Measurements from ENCODE around the gene RRM2.

The RRM2 gene

GRCh38 chr2:10136101-10136934 lies 13.8 kb downstream of the RRM2 start:
- Histone ChIP-seq H3K27me3 (replicated peaks in 2 of 5; ENCODE audit: control insufficient read depth in 4 of 5, insufficient read depth in 5 of 5, low read length in 4 of 5) (no peaks in the 10 kb centered on the region), H3K36me3 (ENCODE audit: control insufficient read depth in 4 of 4, insufficient read depth in 4 of 4, low read length in 3 of 4) (peaks cover 1 to 21% (median 11%) of the 10 kb centered on the region in 4 experiments), H3K4me1 (ENCODE audit: control extremely low read depth in 1 of 4, control insufficient read depth in 4 of 4, insufficient read depth in 4 of 4, low read length in 3 of 4) (no peaks in the 10 kb centered on the region), H3K27ac (ENCODE audit: insufficient read depth in 1 of 2, low read depth in 1 of 2, low read length in 2 of 2, poor library complexity in 1 of 2, severe bottlenecking in 2 of 2) (no peak overlapping the region), H3K4me3 (ENCODE audit: control insufficient read depth in 1 of 7, extremely low read depth in 1 of 7, insufficient read depth in 4 of 7, low read depth in 2 of 7, low read length in 6 of 7) (no peak overlapping the region), H3K9me3 (ENCODE audit: control extremely low read depth in 1 of 5, control insufficient read depth in 4 of 5, insufficient read depth in 2 of 5, low read depth in 1 of 5, low read length in 4 of 5) (no peaks in the 10 kb centered on the region)
- ChIA-PET POLR2A (no interaction called here), CTCF (interaction anchor here (1.9 kb wide), 1 partner anchor 11 kb away, joined by 8 read pairs; no protein-coding TSS in a partner anchor)
- DNase-seq = no peak
- WGBS (ENCODE audit: insufficient coverage) = 98% methylated on average over 6 of the region's 7 CpGs

DNA sequence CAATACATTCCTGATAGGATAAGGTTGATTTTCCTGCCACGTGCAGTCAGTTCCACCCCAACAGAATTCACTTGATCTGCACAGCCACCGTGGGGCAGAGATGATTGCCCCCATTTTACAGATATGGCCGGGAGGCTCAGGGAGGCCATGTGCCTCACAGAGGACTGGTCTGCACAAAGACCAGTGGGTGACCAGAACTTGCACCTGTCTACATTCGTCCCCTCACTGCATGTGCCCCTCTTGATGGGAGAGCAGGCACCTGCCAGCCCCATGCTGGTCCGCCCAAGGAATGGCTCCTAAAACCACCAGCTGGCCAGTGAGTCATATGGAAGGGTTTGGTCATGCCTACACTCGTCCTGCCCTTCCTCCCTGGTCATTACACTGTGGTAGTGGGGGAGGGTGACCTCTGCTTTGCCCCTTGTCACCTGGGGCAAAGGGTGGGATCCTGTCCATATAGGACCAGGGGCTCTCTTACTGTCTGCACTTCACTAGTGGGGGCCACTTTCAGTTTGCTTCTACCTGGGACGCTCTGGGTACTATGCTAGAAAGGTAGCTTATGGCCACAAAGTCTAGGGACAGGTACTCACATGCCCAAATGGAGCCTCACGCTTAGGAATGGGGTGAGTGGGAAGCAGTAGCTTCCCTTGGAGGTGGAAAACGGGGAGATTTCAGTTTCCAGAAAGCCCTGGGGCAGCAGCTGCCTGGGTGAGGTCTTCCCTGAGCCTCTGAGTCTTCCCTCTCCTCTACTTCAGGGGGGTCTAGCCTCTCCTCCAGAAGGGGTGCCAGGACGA lies 14.7 kb downstream of the RRM2 start:
- WGBS (ENCODE audit: insufficient coverage) = 98% methylated on average over 7 of the region's 10 CpGs
- Histone ChIP-seq H3K4me1 (ENCODE audit: control extremely low read depth in 1 of 4, control insufficient read depth in 4 of 4, insufficient read depth in 4 of 4, low read length in 3 of 4) (peaks cover 0 to 5% (median 0%) of the 10 kb centered on the region in 4 experiments), H3K27me3 (replicated peaks in 2 of 5; ENCODE audit: control insufficient read depth in 4 of 5, insufficient read depth in 5 of 5, low read length in 4 of 5) (no peaks in the 10 kb centered on the region), H3K9me3 (ENCODE audit: control extremely low read depth in 1 of 5, control insufficient read depth in 4 of 5, insufficient read depth in 2 of 5, low read depth in 1 of 5, low read length in 4 of 5) (no peaks in the 10 kb centered on the region), H3K27ac (ENCODE audit: insufficient read depth in 1 of 2, low read depth in 1 of 2, low read length in 2 of 2, poor library complexity in 1 of 2, severe bottlenecking in 2 of 2) (no peak overlapping the region), H3K4me3 (ENCODE audit: control insufficient read depth in 1 of 7, extremely low read depth in 1 of 7, insufficient read depth in 4 of 7, low read depth in 2 of 7, low read length in 6 of 7) (no peak overlapping the region), H3K36me3 (ENCODE audit: control insufficient read depth in 4 of 4, insufficient read depth in 4 of 4, low read length in 3 of 4) (peaks cover 2 to 12% (median 7%) of the 10 kb centered on the region in 4 experiments)
- no peak for DNase-seq
- ChIA-PET POLR2A (no interaction called here), CTCF (interaction anchor here (0.6 kb wide), 2 partner anchors 11 to 12 kb away, joined by 3 to 4 read pairs; no protein-coding TSS in a partner anchor)

GRCh38 chr2:10139536-10139935 lies 17.0 kb downstream of the RRM2 start:
- no peak overlapping the region for H3K4me3 ChIP-seq (ENCODE audit: control insufficient read depth in 1 of 7, extremely low read depth in 1 of 7, insufficient read depth in 4 of 7, low read depth in 2 of 7, low read length in 6 of 7)
- no peaks in the 10 kb centered on the region for H3K9me3 ChIP-seq (ENCODE audit: control extremely low read depth in 1 of 5, control insufficient read depth in 4 of 5, insufficient read depth in 2 of 5, low read depth in 1 of 5, low read length in 4 of 5)
- WGBS (ENCODE audit: insufficient coverage) = 100% methylated on average over 6 of the region's 6 CpGs
- no peak overlapping the region for H3K27ac ChIP-seq (ENCODE audit: insufficient read depth in 1 of 2, low read depth in 1 of 2, low read length in 2 of 2, poor library complexity in 1 of 2, severe bottlenecking in 2 of 2)
- POLR2A ChIA-PET = no interaction called here
- peaks cover 0 to 5% (median 0%) of the 10 kb centered on the region in 4 experiments for H3K4me1 ChIP-seq (ENCODE audit: control extremely low read depth in 1 of 4, control insufficient read depth in 4 of 4, insufficient read depth in 4 of 4, low read length in 3 of 4)
- DNase-seq = no peak
- CTCF ChIA-PET = interaction anchor here (0.5 to 4.7 kb wide), 7 partner anchors 9 to 291 kb away, joined by 3 to 28 read pairs (median 3); no protein-coding TSS in a partner anchor
- H3K36me3 ChIP-seq (ENCODE audit: control insufficient read depth in 4 of 4, insufficient read depth in 4 of 4, low read length in 3 of 4) = peaks cover 2 to 15% (median 7%) of the 10 kb centered on the region in 4 experiments
- H3K27me3 ChIP-seq (replicated peaks in 2 of 5; ENCODE audit: control insufficient read depth in 4 of 5, insufficient read depth in 5 of 5, low read length in 4 of 5) = no peaks in the 10 kb centered on the region

DNA sequence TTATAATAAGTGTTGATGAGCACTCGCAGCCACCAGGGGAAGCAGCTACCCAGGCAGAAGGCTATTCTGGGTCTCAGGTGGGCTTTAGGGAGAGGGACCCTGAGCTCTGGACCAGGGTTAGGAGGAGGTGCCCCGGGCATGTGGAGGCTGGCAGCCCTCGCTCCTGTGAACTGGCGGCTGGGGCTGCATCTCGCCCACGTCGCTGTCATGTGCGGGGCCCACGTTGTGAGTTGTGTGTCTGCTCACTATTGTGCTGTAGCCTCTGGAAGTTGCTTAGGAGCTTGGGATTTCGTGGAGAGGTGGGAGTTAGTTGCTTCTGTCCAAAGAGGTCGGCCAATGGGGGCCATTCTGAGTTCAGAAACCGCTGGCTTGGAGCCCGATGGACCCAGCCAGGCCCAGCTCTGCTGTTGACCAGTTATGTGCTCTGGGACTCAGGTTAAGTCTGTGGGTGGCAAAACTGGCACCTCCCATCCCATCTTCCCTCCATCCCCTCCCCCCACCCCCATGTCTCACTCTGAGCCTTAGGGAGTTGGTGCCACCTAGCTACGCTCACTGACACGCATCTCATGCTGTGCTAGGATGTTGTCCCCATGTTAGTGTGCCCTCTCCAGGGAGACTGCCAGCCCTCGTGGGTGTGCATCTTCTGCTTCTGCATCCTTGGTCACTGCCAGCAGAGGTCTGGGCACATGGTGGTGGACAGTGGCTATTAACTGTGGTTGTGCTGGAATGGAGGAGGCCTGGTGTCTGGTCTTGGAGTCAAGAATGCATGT lies 18.5 kb downstream of the RRM2 start:
- no peak overlapping the region for H3K4me3 ChIP-seq (ENCODE audit: control insufficient read depth in 1 of 7, extremely low read depth in 1 of 7, insufficient read depth in 4 of 7, low read depth in 2 of 7, low read length in 6 of 7)
- peaks cover 0 to 5% (median 0%) of the 10 kb centered on the region in 4 experiments for H3K4me1 ChIP-seq (ENCODE audit: control extremely low read depth in 1 of 4, control insufficient read depth in 4 of 4, insufficient read depth in 4 of 4, low read length in 3 of 4)
- CTCF ChIA-PET = interaction anchor here (0.9 to 4.7 kb wide), 7 partner anchors 12 to 298 kb away, joined by 3 to 28 read pairs (median 5); no protein-coding TSS in a partner anchor
- H3K27me3 ChIP-seq (replicated peaks in 2 of 5; ENCODE audit: control insufficient read depth in 4 of 5, insufficient read depth in 5 of 5, low read length in 4 of 5) = no peaks in the 10 kb centered on the region
- 96% methylated on average over 10 of the region's 16 CpGs for whole genome bisulfite sequencing (ENCODE audit: insufficient coverage)
- H3K9me3 ChIP-seq (ENCODE audit: control extremely low read depth in 1 of 5, control insufficient read depth in 4 of 5, insufficient read depth in 2 of 5, low read depth in 1 of 5, low read length in 4 of 5) = no peaks in the 10 kb centered on the region
- DNase-seq = no peak
- POLR2A ChIA-PET = no interaction called here
- peaks cover 5 to 26% (median 10%) of the 10 kb centered on the region in 4 experiments for H3K36me3 ChIP-seq (ENCODE audit: control insufficient read depth in 4 of 4, insufficient read depth in 4 of 4, low read length in 3 of 4)
- H3K27ac ChIP-seq (ENCODE audit: insufficient read depth in 1 of 2, low read depth in 1 of 2, low read length in 2 of 2, poor library complexity in 1 of 2, severe bottlenecking in 2 of 2) = no peak overlapping the region

GRCh38 chr2:10141736-10142639 lies 19.4 kb downstream of the RRM2 start:
- POLR2A ChIA-PET = no interaction called here
- WGBS (ENCODE audit: insufficient coverage) = 82% methylated on average over 29 of the region's 32 CpGs
- peak in 1 of 3 donors; percentile 29 for DNase-seq
- CTCF ChIA-PET = interaction anchor here (1.0 to 4.7 kb wide), 8 partner anchors 10 to 297 kb away, joined by 3 to 28 read pairs (median 6); no protein-coding TSS in a partner anchor
- H3K36me3 ChIP-seq (ENCODE audit: control insufficient read depth in 4 of 4, insufficient read depth in 4 of 4, low read length in 3 of 4) = peaks cover 5 to 34% (median 12%) of the 10 kb centered on the region in 4 experiments
- no peak overlapping the region for H3K4me3 ChIP-seq (ENCODE audit: control insufficient read depth in 1 of 7, extremely low read depth in 1 of 7, insufficient read depth in 4 of 7, low read depth in 2 of 7, low read length in 6 of 7)
- no peaks in the 10 kb centered on the region for H3K9me3 ChIP-seq (ENCODE audit: control extremely low read depth in 1 of 5, control insufficient read depth in 4 of 5, insufficient read depth in 2 of 5, low read depth in 1 of 5, low read length in 4 of 5)
- H3K4me1 ChIP-seq (ENCODE audit: control extremely low read depth in 1 of 4, control insufficient read depth in 4 of 4, insufficient read depth in 4 of 4, low read length in 3 of 4) = peaks cover 0 to 5% (median 0%) of the 10 kb centered on the region in 4 experiments
- no peaks in the 10 kb centered on the region for H3K27me3 ChIP-seq (replicated peaks in 2 of 5; ENCODE audit: control insufficient read depth in 4 of 5, insufficient read depth in 5 of 5, low read length in 4 of 5)
- no peak overlapping the region for H3K27ac ChIP-seq (ENCODE audit: insufficient read depth in 1 of 2, low read depth in 1 of 2, low read length in 2 of 2, poor library complexity in 1 of 2, severe bottlenecking in 2 of 2)

DNA sequence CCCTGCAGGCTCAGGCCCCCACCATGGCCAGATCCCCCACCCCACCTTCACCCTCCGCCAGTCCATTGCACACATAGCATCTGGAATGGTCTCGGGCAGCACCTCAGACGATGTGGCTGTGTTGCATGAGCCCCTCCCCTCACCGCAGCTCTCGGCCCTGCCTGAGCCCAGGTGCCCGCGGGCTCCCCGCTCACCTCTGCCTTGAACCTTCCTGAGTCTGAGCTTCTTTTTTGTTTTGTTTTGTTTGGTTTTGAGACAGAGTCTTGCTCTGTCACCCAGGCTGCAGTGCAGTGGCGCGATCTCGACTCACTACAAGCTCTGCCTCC lies 20.1 kb downstream of the RRM2 start:
- 100% methylated on average over 11 of the region's 11 CpGs for WGBS (ENCODE audit: insufficient coverage)
- POLR2A ChIA-PET = no interaction called here

More for the DNA sequence above, 20.1 kb downstream of the RRM2 start:
- DNase-seq = no peak
- Histone ChIP-seq H3K27ac (ENCODE audit: insufficient read depth in 1 of 2, low read depth in 1 of 2, low read length in 2 of 2, poor library complexity in 1 of 2, severe bottlenecking in 2 of 2) (no peak overlapping the region), H3K4me1 (ENCODE audit: control extremely low read depth in 1 of 4, control insufficient read depth in 4 of 4, insufficient read depth in 4 of 4, low read length in 3 of 4) (peaks cover 0 to 5% (median 0%) of the 10 kb centered on the region in 4 experiments), H3K27me3 (replicated peaks in 2 of 5; ENCODE audit: control insufficient read depth in 4 of 5, insufficient read depth in 5 of 5, low read length in 4 of 5) (no peaks in the 10 kb centered on the region), H3K36me3 (ENCODE audit: control insufficient read depth in 4 of 4, insufficient read depth in 4 of 4, low read length in 3 of 4) (peaks cover 0 to 34% (median 13%) of the 10 kb centered on the region in 4 experiments), H3K9me3 (ENCODE audit: control extremely low read depth in 1 of 5, control insufficient read depth in 4 of 5, insufficient read depth in 2 of 5, low read depth in 1 of 5, low read length in 4 of 5) (no peaks in the 10 kb centered on the region), H3K4me3 (ENCODE audit: control insufficient read depth in 1 of 7, extremely low read depth in 1 of 7, insufficient read depth in 4 of 7, low read depth in 2 of 7, low read length in 6 of 7) (no peak overlapping the region)
- CTCF ChIA-PET = interaction anchor here (1.0 to 4.7 kb wide), 6 partner anchors 11 to 292 kb away, joined by 3 to 28 read pairs (median 6); no protein-coding TSS in a partner anchor

Measured in common myeloid progenitor, CD34-positive (primary cell).